GM06990 (cell line): ENCODE data around the gene MAPRE2.

Experiments used
- DNase-seq: peaks from one replicate; pipeline ENCODE4 v3.0.0-alpha.2; 2011; ENCODE audit not compliant: insufficient read length; ENCODE audit errors: extremely low read depth
- H3K27me3 ChIP-seq: replicated peaks from 2 replicates; pipeline ENCODE4 v1.6.0; 2011; ENCODE audit warnings: low read length; ENCODE audit not compliant: control insufficient read depth, insufficient read depth
- H3K36me3 ChIP-seq: 2 replicates; pipeline ENCODE4 v1.5.1; 2011; ENCODE audit warnings: low read length; ENCODE audit not compliant: control insufficient read depth, insufficient read depth
- H3K4me3 ChIP-seq: replicated peaks from 2 replicates; pipeline ENCODE4 v1.5.1; 2011; ENCODE audit warnings: low read depth, mild to moderate bottlenecking, control low read depth, low read length
- CTCF ChIP-seq: IDR thresholded peaks from 2 replicates; pipeline ENCODE4 v1.5.1; 2011; ENCODE audit warnings: low read length, control low read depth, mild to moderate bottlenecking, inconsistent platforms; ENCODE audit not compliant: insufficient read depth, poor library complexity, severe bottlenecking

MAPRE2 gene

DNA sequence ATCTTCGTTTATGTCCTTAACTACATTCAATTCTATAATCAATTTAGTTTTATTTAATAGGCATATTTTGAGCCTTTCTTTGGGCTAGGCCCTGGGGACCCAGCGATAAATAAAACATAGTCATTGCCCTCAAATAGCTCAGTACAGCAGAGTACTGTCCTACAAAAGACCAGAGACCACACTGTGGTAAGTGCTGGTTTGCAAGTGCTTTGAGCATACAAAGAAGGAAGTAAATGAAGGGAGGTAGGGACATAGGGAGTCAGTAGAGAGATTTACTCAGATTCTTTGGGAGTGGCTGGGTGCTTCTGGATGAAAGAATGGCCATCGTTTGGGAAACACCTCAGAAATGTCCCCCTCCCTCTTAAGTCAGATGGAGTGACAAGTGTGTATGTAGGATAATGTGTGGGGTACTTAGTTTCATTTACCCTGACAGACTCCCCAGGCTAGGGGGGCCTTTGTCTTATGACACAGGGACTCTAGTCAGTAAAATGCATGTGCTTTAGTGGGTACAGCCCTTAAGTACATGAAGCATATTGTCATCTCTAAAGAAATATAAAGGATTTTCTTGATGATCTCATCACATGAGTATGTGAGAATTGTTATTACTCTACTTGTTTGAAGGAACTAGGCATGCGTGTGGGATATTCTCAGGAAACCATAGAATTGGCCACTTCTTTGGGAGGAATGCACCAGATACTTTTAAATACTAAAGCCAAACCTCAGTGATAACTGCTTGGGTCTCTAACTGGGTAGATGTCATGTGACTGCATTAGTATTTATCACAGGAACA lies 35.1 kb downstream of the MAPRE2 start:
- Histone ChIP-seq H3K36me3 (no peaks in the 10 kb centered on the region), H3K27me3 (no peaks in the 10 kb centered on the region), H3K4me3 (no peak overlapping the region)
- TF ChIP-seq CTCF = no peak
- no peak for DNase-seq

GRCh38 chr18:35077937-35078336 lies 36.7 kb downstream of the MAPRE2 start:
- no peak overlapping the region for H3K4me3 ChIP-seq
- no peaks in the 10 kb centered on the region for H3K27me3 ChIP-seq
- H3K36me3 ChIP-seq = no peaks in the 10 kb centered on the region
- TF ChIP-seq CTCF = no peak
- DNase-seq = no peak

- H3K27me3 ChIP-seq = no peaks in the 10 kb centered on the region
Measured at GRCh38 chr18:35080058-35080457, 38.8 kb downstream of the MAPRE2 start.

DNA sequence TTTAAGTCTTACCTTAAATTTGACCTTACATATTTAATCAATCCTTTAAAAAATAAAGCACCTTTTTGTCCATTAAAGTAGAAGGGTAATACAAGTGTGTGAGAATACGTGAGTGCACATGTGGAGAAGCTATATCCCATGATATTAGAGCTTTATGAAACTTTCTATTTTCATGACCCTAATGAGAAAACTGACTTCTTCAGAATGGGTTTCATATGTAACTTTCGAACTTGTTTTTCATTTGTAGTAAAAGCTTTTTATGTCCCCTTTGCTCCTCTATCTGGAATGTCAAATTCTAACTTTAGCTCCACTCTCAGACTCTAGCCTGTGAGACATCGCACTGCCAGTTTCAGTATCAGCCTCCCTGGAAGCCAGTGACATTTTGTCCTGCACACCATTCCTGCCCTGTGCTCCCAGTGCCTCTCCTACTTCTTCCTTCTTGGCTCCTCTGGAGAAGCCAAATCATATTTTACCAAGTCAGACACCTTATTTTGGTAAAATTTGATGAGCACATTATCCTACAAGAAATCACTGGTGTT lies 42.0 kb downstream of the MAPRE2 start:
- no peaks in the 10 kb centered on the region for H3K27me3 ChIP-seq
- H3K36me3 ChIP-seq = no peaks in the 10 kb centered on the region
- TF ChIP-seq CTCF = no peak
- no peak for DNase-seq
- no peak overlapping the region for H3K4me3 ChIP-seq

More at GRCh38 chr18:35080058-35080457, 38.8 kb downstream of the MAPRE2 start:
- Histone ChIP-seq H3K4me3 (no peak overlapping the region), H3K36me3 (no peaks in the 10 kb centered on the region)
- DNase-seq = no peak
- TF ChIP-seq CTCF = no peak

GRCh38 chr18:35084494-35085449 lies 43.6 kb downstream of the MAPRE2 start:
- no peak overlapping the region for H3K4me3 ChIP-seq
- DNase-seq = no peak
- TF ChIP-seq CTCF = no peak
- H3K27me3 ChIP-seq = no peaks in the 10 kb centered on the region
- no peaks in the 10 kb centered on the region for H3K36me3 ChIP-seq
